H54 (cell line): ENCODE measurements around the gene CORO2B.

ENCODE experiments used
- DNase-seq: peaks from one replicate; pipeline ENCODE4 v3.0.0; 2011; ENCODE audit warnings: low spot score, mixed read lengths; ENCODE audit not compliant: insufficient read length
- FAIRE-seq: peaks from 3 replicates; lab custom pipeline; 2011; peaks lifted over from hg19 to GRCh38; lab: Jason Lieb, UNC
- POLR2A ChIP-seq: IDR thresholded peaks from 2 replicates; pipeline ENCODE4 v1.6.1; 2011; ENCODE audit warnings: low read depth, mild to moderate bottlenecking, low read length

The CORO2B gene

DNA sequence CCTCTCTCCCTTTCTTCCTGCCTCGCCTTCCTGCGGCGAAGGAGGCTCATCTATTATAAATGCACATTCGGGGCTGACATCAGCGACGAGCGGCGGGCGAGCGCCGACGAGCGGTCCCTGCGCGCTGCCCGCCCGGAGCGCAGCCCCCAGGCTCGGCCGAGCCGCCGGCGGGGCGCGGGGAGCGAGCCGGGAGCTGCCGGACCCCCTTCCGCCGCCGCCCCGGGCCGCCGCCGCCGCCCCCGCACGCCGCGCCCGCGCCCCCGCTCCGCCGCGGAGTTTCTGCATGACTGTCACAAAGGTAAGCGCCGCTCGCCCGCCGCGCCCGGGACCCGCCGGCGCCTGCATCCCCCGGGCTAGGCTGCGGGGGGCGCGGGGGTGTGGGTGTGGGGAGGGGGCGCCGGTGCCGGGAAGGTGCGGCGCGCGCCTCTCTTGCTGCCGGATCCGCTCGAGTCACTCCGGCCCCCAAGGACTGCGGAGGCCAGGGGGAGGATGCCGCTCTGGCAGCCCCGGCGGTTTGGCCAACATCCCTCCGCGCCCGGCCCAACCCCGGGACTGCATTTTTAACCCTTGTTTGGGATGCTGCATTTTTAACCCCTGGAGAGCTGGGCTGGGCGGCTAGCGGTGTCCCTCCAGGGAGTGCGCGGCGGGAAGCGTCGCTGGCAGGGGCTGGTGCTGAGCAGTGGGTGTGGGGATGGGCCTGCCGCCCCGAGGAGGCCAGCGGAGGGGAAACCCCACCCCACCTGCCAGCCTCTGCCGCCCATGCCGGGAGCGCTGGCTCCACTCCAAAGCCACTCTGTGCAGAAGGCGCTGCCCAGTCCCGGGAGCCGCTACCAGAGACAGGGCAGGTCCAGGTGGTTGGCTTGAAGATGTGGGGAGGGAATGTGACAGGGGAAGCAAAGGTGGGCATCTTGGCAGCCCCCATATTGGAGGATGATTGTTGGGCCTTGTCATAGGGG, at the start of gene CORO2B:
Gene CORO2B (plus strand): TSS at position 14 of the 956 bp plus-strand sequence. CDS start 270 bp downstream, at position 284.
- FAIRE-seq (no peak), DNase-seq (peak; percentile 50)
- no peak for TF ChIP-seq POLR2A

DNA sequence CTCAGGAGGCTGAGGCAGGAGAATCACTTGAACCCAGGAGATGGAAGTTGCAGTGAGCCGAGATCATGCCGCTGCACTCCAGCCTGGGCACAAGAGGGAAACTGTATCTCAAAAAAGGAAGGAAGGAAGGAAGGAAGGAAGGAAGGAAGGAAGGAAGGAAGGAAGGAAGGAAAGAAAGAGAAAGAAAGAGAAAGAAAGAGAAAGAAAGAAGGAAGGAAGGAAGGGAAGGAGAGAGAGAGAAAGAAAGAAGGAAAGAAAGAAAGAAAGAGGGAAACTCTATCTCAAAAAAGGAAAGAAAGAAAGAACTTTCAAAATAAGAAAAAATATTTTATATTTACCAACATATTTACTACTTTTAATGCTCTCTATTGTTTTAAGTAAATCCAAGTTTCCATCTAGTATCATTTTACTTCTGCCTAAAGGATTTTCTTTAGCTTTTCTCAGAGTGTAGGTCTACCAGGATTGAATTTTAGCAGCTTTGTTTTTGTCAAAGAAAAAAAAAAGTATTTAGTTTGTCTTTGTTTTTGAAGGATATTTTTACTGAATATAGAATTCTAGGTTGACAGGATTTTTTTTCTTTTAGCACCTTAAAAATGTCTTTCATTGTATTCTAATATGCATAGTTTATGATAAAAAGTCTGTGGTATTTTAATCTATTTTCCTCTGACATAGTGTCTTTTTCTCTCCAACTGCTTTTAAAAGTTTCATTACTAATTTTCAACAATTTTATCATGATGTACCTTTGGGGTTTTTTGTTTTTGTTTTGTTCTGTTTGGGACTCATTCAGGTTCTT, 47.2 kb upstream of the CORO2B start:
- DNase-seq (no peak), FAIRE-seq (no peak)
- TF ChIP-seq POLR2A = no peak

GRCh38 chr15:68536331-68537095, 42.3 kb upstream of the CORO2B start:
- FAIRE-seq (no peak), DNase-seq (no peak)
- TF ChIP-seq POLR2A = no peak

- FAIRE-seq = no peak
- no peak for DNase-seq
- TF ChIP-seq POLR2A = no peak
These were observed 41.7 kb upstream of the CORO2B start for GRCh38 chr15:68537097-68537496.

DNA sequence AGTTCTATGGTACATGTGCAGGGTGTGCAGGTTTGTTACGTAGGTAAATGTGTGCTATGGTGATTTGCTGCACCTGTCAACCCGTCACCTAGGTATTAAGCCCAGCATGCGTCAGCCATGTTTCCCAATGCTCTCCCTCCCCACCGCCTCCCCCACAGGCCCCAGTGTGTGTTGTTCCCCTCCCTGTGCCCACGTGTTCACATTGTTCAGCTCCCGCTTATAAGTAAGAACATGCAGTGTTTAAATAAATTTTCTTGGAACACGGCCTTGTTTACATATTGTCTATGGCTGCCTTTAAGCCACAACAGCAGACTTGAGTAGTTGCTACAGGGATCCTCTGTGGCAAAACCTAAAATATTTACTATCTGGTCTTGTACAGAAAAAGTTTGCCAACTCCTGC, 41.3 kb upstream of the CORO2B start:
- TF ChIP-seq POLR2A = no peak
- no peak for DNase-seq
- no peak for FAIRE-seq

- TF ChIP-seq POLR2A = no peak
- no peak for FAIRE-seq
- no peak for DNase-seq
These were observed 40.5 kb upstream of the CORO2B start for GRCh38 chr15:68538311-68538710.

GRCh38 chr15:68541743-68542142, 37.0 kb upstream of the CORO2B start:
- DNase-seq = no peak
- TF ChIP-seq POLR2A = no peak
- FAIRE-seq = no peak

- no peak for FAIRE-seq
- no peak for TF ChIP-seq POLR2A
These were observed 36.4 kb upstream of the CORO2B start for GRCh38 chr15:68542348-68542747.

GRCh38 chr15:68542771-68543164, 36.0 kb upstream of the CORO2B start:
- no peak for DNase-seq
- no peak for TF ChIP-seq POLR2A
- FAIRE-seq = no peak

More at GRCh38 chr15:68542348-68542747, 36.4 kb upstream of the CORO2B start:
- no peak for DNase-seq

DNA sequence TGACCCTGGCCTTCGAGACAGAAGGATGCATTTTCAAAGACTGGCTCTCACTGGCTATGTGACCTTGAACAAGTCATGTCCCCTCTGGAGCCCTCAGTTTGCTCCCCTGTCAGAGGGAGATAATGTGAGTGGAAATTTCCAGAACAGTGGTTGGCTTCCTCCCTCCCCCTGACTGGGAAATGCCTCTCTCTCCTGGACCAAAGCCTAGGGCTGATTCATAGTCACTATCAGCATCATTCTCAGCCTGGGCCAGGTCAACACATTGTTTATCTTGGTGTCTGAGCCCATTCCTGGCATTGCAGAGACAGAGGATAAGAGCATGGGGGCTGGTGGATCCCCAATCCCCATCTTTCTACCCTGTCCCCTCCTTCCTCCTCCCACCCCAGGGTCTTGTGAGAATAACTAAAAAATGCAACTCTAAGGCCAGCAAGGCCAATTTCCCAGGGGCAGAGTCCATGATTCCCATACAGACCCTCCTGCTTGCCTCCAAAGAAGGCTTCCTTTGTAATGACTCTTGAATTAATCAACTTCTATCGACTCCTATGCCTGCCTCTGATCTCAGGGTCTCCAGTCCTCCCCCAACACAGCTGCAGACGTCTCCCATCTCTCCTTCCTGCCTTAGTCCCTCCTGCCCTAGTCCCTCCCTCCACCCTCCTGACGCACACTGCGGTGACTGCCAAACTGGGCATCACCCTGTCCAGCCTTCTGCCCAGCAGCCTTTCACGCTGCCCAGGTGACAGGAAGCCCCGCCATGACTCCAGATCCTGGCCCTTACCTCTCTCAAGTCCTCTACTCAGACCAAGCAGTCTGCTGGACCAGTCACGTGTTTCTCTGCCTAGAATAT, 35.4 kb upstream of the CORO2B start:
- DNase-seq (no peak), FAIRE-seq (no peak)
- TF ChIP-seq POLR2A = no peak

DNA sequence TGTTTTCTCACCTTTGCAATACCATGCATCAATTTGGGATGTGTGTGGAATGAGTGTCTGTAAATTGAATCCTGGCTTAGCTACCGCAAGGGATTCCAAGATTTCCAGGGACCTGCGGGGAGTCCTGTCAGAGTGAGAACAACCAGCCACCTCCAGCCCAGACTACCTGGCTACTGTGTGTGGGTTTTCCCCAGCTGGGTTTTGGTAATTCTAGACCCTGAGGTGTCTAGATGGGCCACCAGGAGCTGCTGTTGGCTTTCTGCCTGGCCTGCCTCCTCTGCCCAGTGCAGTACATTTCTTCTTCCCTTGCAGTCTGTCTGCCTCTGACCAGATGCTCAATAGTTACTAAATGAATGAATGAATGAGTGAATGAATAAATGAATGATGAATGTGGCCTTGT, 32.5 kb upstream of the CORO2B start:
- DNase-seq (no peak), FAIRE-seq (no peak)
- no peak for TF ChIP-seq POLR2A

GRCh38 chr15:68548364-68548763, 30.4 kb upstream of the CORO2B start:
- no peak for DNase-seq
- no peak for TF ChIP-seq POLR2A
- FAIRE-seq = no peak

- no peak for TF ChIP-seq POLR2A
- FAIRE-seq = no peak
- DNase-seq = no peak
These were observed 28.8 kb upstream of the CORO2B start for GRCh38 chr15:68550004-68550403.
